Measurements from ENCODE around the gene ELF3.
"Not testable (repeated sequence)": the region's sequence is repeated elsewhere in the genome, so short reads cannot be mapped to it uniquely, and the experiment has no call there.

ELF3 gene

GRCh38 chr1:202017749-202018467, 7.5 kb downstream of the ELF3 start:
- 80% methylated on average over 16 of the region's 18 CpGs for WGBS
- Histone ChIP-seq H3K36me3 (ENCODE audit: insufficient read depth, low read length) (peaks cover 25% of the 10 kb centered on the region; the same call in 1 of the 2 replicates), H3K9ac (ENCODE audit: low read depth, low read length) (no peak overlapping the region), H3K9me3 (ENCODE audit: insufficient read depth, low read depth, low read length) (no peaks in the 10 kb centered on the region), H3K27me3 (ENCODE audit: insufficient read depth, low read length) (no peaks in the 10 kb centered on the region), H3K27ac (ENCODE audit: low read depth, low read length) (no peak overlapping the region; the same call in 1 of the 2 replicates), H3K4me3 (ENCODE audit: low read length) (no peak overlapping the region), H3K4me1 (ENCODE audit: insufficient read depth, low read length) (peaks cover 7% of the 10 kb centered on the region)

GRCh38 chr1:202018468-202019234, 8.3 kb downstream of the ELF3 start:
- Histone ChIP-seq H3K4me1 (ENCODE audit: insufficient read depth, low read length) (peaks cover 7% of the 10 kb centered on the region), H3K27ac (ENCODE audit: low read depth, low read length) (no peak overlapping the region; the same call in 1 of the 2 replicates)

GRCh38 chr1:202019235-202019558, 8.8 kb downstream of the ELF3 start:
- not testable (repeated sequence) for H3K27ac ChIP-seq (ENCODE audit: low read depth, low read length); H3K9me3 ChIP-seq (ENCODE audit: insufficient read depth, low read depth, low read length); H3K4me1 ChIP-seq (ENCODE audit: insufficient read depth, low read length); H3K27me3 ChIP-seq (ENCODE audit: insufficient read depth, low read length); H3K4me3 ChIP-seq (ENCODE audit: low read length); H3K9ac ChIP-seq (ENCODE audit: low read depth, low read length)
- H3K36me3 ChIP-seq (ENCODE audit: insufficient read depth, low read length) = peaks cover 15% of the 10 kb centered on the region; the same call in 1 of the 2 replicates
- WGBS = 94% methylated on average over 8 of the region's 8 CpGs

More at GRCh38 chr1:202018468-202019234, 8.3 kb downstream of the ELF3 start:
- Histone ChIP-seq H3K9me3 (ENCODE audit: insufficient read depth, low read depth, low read length) (no peaks in the 10 kb centered on the region), H3K27me3 (ENCODE audit: insufficient read depth, low read length) (no peaks in the 10 kb centered on the region), H3K9ac (ENCODE audit: low read depth, low read length) (no peak overlapping the region; the same call in 1 of the 2 replicates), H3K36me3 (ENCODE audit: insufficient read depth, low read length) (peaks cover 21% of the 10 kb centered on the region; the same call in 1 of the 2 replicates), H3K4me3 (ENCODE audit: low read length) (no peak overlapping the region)
- WGBS = 65% methylated on average over 19 of the region's 19 CpGs

- Histone ChIP-seq H3K4me1 (ENCODE audit: insufficient read depth, low read length) (peaks cover 7% of the 10 kb centered on the region), H3K9ac (ENCODE audit: low read depth, low read length) (no peak overlapping the region), H3K9me3 (ENCODE audit: insufficient read depth, low read depth, low read length) (no peaks in the 10 kb centered on the region), H3K27me3 (ENCODE audit: insufficient read depth, low read length) (no peaks in the 10 kb centered on the region), H3K4me3 (ENCODE audit: low read length) (no peak overlapping the region), H3K27ac (ENCODE audit: low read depth, low read length) (no peak overlapping the region), H3K36me3 (ENCODE audit: insufficient read depth, low read length) (no peaks in the 10 kb centered on the region)
- WGBS = 87% methylated on average over 6 of the region's 6 CpGs
These were observed 12.6 kb downstream of the ELF3 start for GRCh38 chr1:202023001-202023433.

- WGBS = 95% methylated on average over 4 of the region's 5 CpGs
- Histone ChIP-seq H3K4me3 (ENCODE audit: low read length) (no peak overlapping the region), H3K9ac (ENCODE audit: low read depth, low read length) (no peak overlapping the region), H3K9me3 (ENCODE audit: insufficient read depth, low read depth, low read length) (no peaks in the 10 kb centered on the region), H3K4me1 (ENCODE audit: insufficient read depth, low read length) (no peaks in the 10 kb centered on the region), H3K27ac (ENCODE audit: low read depth, low read length) (no peak overlapping the region), H3K36me3 (ENCODE audit: insufficient read depth, low read length) (no peaks in the 10 kb centered on the region), H3K27me3 (ENCODE audit: insufficient read depth, low read length) (no peaks in the 10 kb centered on the region)
These were observed 18.8 kb downstream of the ELF3 start for GRCh38 chr1:202029171-202029665.

- WGBS = 89% methylated on average over 2 of the region's 2 CpGs
- no peak overlapping the region for H3K27ac ChIP-seq (ENCODE audit: low read depth, low read length)
- no peaks in the 10 kb centered on the region for H3K4me1 ChIP-seq (ENCODE audit: insufficient read depth, low read length)
- H3K36me3 ChIP-seq (ENCODE audit: insufficient read depth, low read length) = no peaks in the 10 kb centered on the region
- no peak overlapping the region for H3K9ac ChIP-seq (ENCODE audit: low read depth, low read length)
- no peaks in the 10 kb centered on the region for H3K27me3 ChIP-seq (ENCODE audit: insufficient read depth, low read length)
- no peaks in the 10 kb centered on the region for H3K9me3 ChIP-seq (ENCODE audit: insufficient read depth, low read depth, low read length)
- no peak overlapping the region for H3K4me3 ChIP-seq (ENCODE audit: low read length)
These were observed 19.3 kb downstream of the ELF3 start for GRCh38 chr1:202029727-202030126.

- no peaks in the 10 kb centered on the region for H3K27me3 ChIP-seq (ENCODE audit: insufficient read depth, low read length)
- WGBS = 90% methylated on average over 2 of the region's 4 CpGs
- no peak overlapping the region for H3K4me3 ChIP-seq (ENCODE audit: low read length)
- no peak overlapping the region for H3K27ac ChIP-seq (ENCODE audit: low read depth, low read length)
- no peaks in the 10 kb centered on the region for H3K9me3 ChIP-seq (ENCODE audit: insufficient read depth, low read depth, low read length)
- H3K9ac ChIP-seq (ENCODE audit: low read depth, low read length) = no peak overlapping the region
- H3K36me3 ChIP-seq (ENCODE audit: insufficient read depth, low read length) = no peaks in the 10 kb centered on the region
- H3K4me1 ChIP-seq (ENCODE audit: insufficient read depth, low read length) = no peaks in the 10 kb centered on the region
These were observed 21.4 kb downstream of the ELF3 start for GRCh38 chr1:202031796-202032195.

- Histone ChIP-seq H3K4me3 (ENCODE audit: low read length) (no peak overlapping the region), H3K36me3 (ENCODE audit: insufficient read depth, low read length) (no peaks in the 10 kb centered on the region), H3K9me3 (ENCODE audit: insufficient read depth, low read depth, low read length) (no peaks in the 10 kb centered on the region), H3K27me3 (ENCODE audit: insufficient read depth, low read length) (no peaks in the 10 kb centered on the region), H3K27ac (ENCODE audit: low read depth, low read length) (no peak overlapping the region), H3K9ac (ENCODE audit: low read depth, low read length) (no peak overlapping the region), H3K4me1 (ENCODE audit: insufficient read depth, low read length) (no peaks in the 10 kb centered on the region)
- WGBS = 84% methylated on average over 7 of the region's 7 CpGs
These were observed 23.8 kb downstream of the ELF3 start for GRCh38 chr1:202034149-202034682.

- H3K4me3 ChIP-seq (ENCODE audit: low read length) = no peak overlapping the region
- no peaks in the 10 kb centered on the region for H3K36me3 ChIP-seq (ENCODE audit: insufficient read depth, low read length)
- no peaks in the 10 kb centered on the region for H3K27me3 ChIP-seq (ENCODE audit: insufficient read depth, low read length)
- H3K4me1 ChIP-seq (ENCODE audit: insufficient read depth, low read length) = no peaks in the 10 kb centered on the region
- 73% methylated on average over 18 of the region's 20 CpGs for WGBS
- no peaks in the 10 kb centered on the region for H3K9me3 ChIP-seq (ENCODE audit: insufficient read depth, low read depth, low read length)
- no peak overlapping the region for H3K9ac ChIP-seq (ENCODE audit: low read depth, low read length)
- no peak overlapping the region for H3K27ac ChIP-seq (ENCODE audit: low read depth, low read length)
These were observed 24.5 kb downstream of the ELF3 start for GRCh38 chr1:202034683-202035462.

GRCh38 chr1:202036595-202037387, 26.4 kb downstream of the ELF3 start:
- Histone ChIP-seq H3K4me3 (ENCODE audit: low read length) (no peak overlapping the region), H3K4me1 (ENCODE audit: insufficient read depth, low read length) (no peaks in the 10 kb centered on the region), H3K27me3 (ENCODE audit: insufficient read depth, low read length) (no peaks in the 10 kb centered on the region), H3K36me3 (ENCODE audit: insufficient read depth, low read length) (no peaks in the 10 kb centered on the region), H3K9me3 (ENCODE audit: insufficient read depth, low read depth, low read length) (no peaks in the 10 kb centered on the region), H3K9ac (ENCODE audit: low read depth, low read length) (no peak overlapping the region), H3K27ac (ENCODE audit: low read depth, low read length) (no peak overlapping the region)
- WGBS = 95% methylated on average over 8 of the region's 9 CpGs
